Activated CD8-positive, alpha-beta T cell treated with anti-CD3 and anti-CD28 coated beads for 36 hours (primary cell): ENCODE measurements around the gene GNB1L. TPM values are rescaled to one million over a fixed set of nuclear protein-coding genes. Genes with fewer than 3 reads are reported as not detected.

Source experiments
- ATAC-seq: fragments of 200-7000 bp; cut with Tn5 transposase; one replicate; pipeline ENCODE4 v1.10.0; 2021; ENCODE audit warnings: mild to moderate bottlenecking, moderate library complexity
- CTCF ChIA-PET: fragments of 350-600 bp; sonication (Branson Sonifier 250); formaldehyde crosslinking; loops from one replicate; lab custom pipeline; 2021; ENCODE audit warnings: antibody characterized with exemption; lab: Charles Lee
- POLR2A ChIA-PET: fragments of 350-600 bp; sonication (Branson Sonifier 250); formaldehyde crosslinking; loops from one replicate; lab custom pipeline; 2021; ENCODE audit warnings: antibody characterized with exemption; lab: Charles Lee
- DNase-seq: peaks from one replicate; pipeline ENCODE4 v3.0.0-alpha.2; 2020
- H3K27ac Mint-ChIP-seq: one replicate; pipeline ENCODE4 v1.8.0; 2021; ENCODE audit warnings: mild to moderate bottlenecking, mixed read lengths
- H3K27me3 Mint-ChIP-seq: one replicate; pipeline ENCODE4 v1.8.0; 2021; ENCODE audit warnings: mixed read lengths
- H3K36me3 Mint-ChIP-seq: one replicate; pipeline ENCODE4 v1.8.0; 2021; ENCODE audit warnings: low read depth, mixed read lengths
- H3K4me1 Mint-ChIP-seq: one replicate; pipeline ENCODE4 v1.8.0; 2021; ENCODE audit warnings: low read depth, mixed read lengths
- H3K4me3 Mint-ChIP-seq: one replicate; pipeline ENCODE4 v1.8.0; 2021; ENCODE audit warnings: mild to moderate bottlenecking, moderate library complexity, mixed read lengths
- H3K9me3 Mint-ChIP-seq: one replicate; pipeline ENCODE4 v1.8.0; 2021; ENCODE audit warnings: mixed read lengths
- intact Hi-C: fragments of 100-400 bp; cut with micrococcal nuclease; formaldehyde crosslinking; loops from one replicate; pipeline ENCODE4 v1.10.0; 2022
- total RNA-seq, 2 experiments: library from RNA; stranded (reverse); gene quantifications; one replicate each; pipeline ENCODE4 v1.2.3, GENCODE V29; 2021
- TF ChIP-seq, protein P1 (sequence below): fragments of 200-600 bp; IDR thresholded peaks from one replicate; pipeline ENCODE4 v1.8.0; 2022; ENCODE audit warnings: antibody characterized with exemption, mild to moderate bottlenecking

Gene GNB1L
- total RNA-seq, 2 experiments from 2014 or later: 16.2 to 17.4 TPM

- H3K36me3 Mint-ChIP-seq: no peaks in the 10 kb centered on the region
- TF ChIP-seq, protein P1, sequence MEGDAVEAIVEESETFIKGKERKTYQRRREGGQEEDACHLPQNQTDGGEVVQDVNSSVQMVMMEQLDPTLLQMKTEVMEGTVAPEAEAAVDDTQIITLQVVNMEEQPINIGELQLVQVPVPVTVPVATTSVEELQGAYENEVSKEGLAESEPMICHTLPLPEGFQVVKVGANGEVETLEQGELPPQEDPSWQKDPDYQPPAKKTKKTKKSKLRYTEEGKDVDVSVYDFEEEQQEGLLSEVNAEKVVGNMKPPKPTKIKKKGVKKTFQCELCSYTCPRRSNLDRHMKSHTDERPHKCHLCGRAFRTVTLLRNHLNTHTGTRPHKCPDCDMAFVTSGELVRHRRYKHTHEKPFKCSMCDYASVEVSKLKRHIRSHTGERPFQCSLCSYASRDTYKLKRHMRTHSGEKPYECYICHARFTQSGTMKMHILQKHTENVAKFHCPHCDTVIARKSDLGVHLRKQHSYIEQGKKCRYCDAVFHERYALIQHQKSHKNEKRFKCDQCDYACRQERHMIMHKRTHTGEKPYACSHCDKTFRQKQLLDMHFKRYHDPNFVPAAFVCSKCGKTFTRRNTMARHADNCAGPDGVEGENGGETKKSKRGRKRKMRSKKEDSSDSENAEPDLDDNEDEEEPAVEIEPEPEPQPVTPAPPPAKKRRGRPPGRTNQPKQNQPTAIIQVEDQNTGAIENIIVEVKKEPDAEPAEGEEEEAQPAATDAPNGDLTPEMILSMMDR: no peak
- DNase-seq (no peak), ATAC-seq (no peak)
- ChIA-PET POLR2A (no interaction called here), CTCF (interaction anchor here (6.3 kb wide), 1 partner anchor 179 kb away, joined by 144 read pairs; no protein-coding TSS in a partner anchor)
- H3K9me3 Mint-ChIP-seq: no peaks in the 10 kb centered on the region
- H3K27me3 Mint-ChIP-seq: peaks cover 1% of the 10 kb centered on the region
- intact Hi-C loops: no loop called here
- peaks cover 2% of the 10 kb centered on the region for H3K4me1 Mint-ChIP-seq
- H3K4me3 Mint-ChIP-seq: no peak overlapping the region
- H3K27ac Mint-ChIP-seq: no peak overlapping the region
Measured at GRCh38 chr22:19733755-19734154, 120.9 kb downstream of the GNB1L start.

Other genes with a start within 250 kb of the GNB1L start
- 1 to 10 TPM; 1.3 to 1.5 TPM for gene SEPTIN5, start 140.4 kb downstream of the GNB1L start, total RNA-seq
- not detected for gene GP1BB, start 131.3 kb downstream of the GNB1L start, total RNA-seq
- not detected for gene TBX1, start 94.1 kb downstream of the GNB1L start, total RNA-seq
- 10 to 100 TPM; 14.7 to 17.4 TPM for gene RTL10, start within 50 bp of the GNB1L start, total RNA-seq
- 10 to 100 TPM; 70.7 to 74.5 TPM for gene COMT, start 86.9 kb upstream of the GNB1L start, total RNA-seq
- gene TXNRD2, start 86.9 kb upstream of the GNB1L start, total RNA-seq: 10 to 100 TPM; 18.0 to 18.5 TPM
- gene ARVCF, start 161.9 kb upstream of the GNB1L start, total RNA-seq: 1 to 10 TPM; 1.2 to 1.9 TPM
- gene TANGO2, start 166.2 kb upstream of the GNB1L start, total RNA-seq: 10 to 100 TPM; 15.7 to 18.3 TPM
- gene DGCR8, start 225.4 kb upstream of the GNB1L start, total RNA-seq: 10 to 100 TPM; 35.0 to 38.8 TPM